Psoas muscle (tissue), 8 donors: Measurements from ENCODE around the gene FSHB. TPM values are rescaled to one million over a fixed set of nuclear protein-coding genes. Genes with fewer than 3 reads are reported as not detected.
"Not testable (repeated sequence)": the region's sequence is repeated elsewhere in the genome, so short reads cannot be mapped to it uniquely, and the experiment has no call there.

Experiments used
- ATAC-seq, 4 donors: fragments of 200-7000 bp; cut with Tn5 transposase; one replicate each; pipeline ENCODE4 v1.9.1; 2020; ENCODE audit warnings: moderate library complexity in 3 of 4, mild to moderate bottlenecking in 2 of 4
- DNase-seq, 2 donors: peaks; one replicate each; pipeline ENCODE4 v3.0.0-alpha.2; 2020
- H3K27ac ChIP-seq: fragments of 200-600 bp; one replicate; pipeline ENCODE4 v1.8.0; 2022
- H3K27me3 ChIP-seq, 3 donors: fragments of 200-600 bp in 1 of 3; one replicate each; pipeline versions ENCODE4 v1.6.1 to v1.8.0; 2013 to 2022; ENCODE audit warnings: low read length in 2 of 3, mild to moderate bottlenecking in 2 of 3, moderate library complexity in 1 of 3; ENCODE audit not compliant: insufficient read depth in 3 of 3
- H3K36me3 ChIP-seq, 2 donors: fragments of 200-600 bp in 1 of 2; one replicate each; pipeline versions ENCODE4 v1.6.1 to v1.8.0; 2013 to 2022; ENCODE audit warnings: low read depth in 1 of 2, mild to moderate bottlenecking in 1 of 2, moderate library complexity in 1 of 2; ENCODE audit not compliant: insufficient read depth in 1 of 2
- H3K4me1 ChIP-seq: fragments of 200-600 bp; one replicate; pipeline ENCODE4 v1.8.0; 2022
- H3K4me3 ChIP-seq: fragments of 200-600 bp; one replicate; pipeline ENCODE4 v1.8.0; 2022; ENCODE audit warnings: mild to moderate bottlenecking
- H3K9me3 ChIP-seq: fragments of 200-600 bp; one replicate; pipeline ENCODE4 v1.8.0; 2022
- CTCF ChIP-seq: fragments of 200-600 bp; IDR thresholded peaks from one replicate; pipeline ENCODE4 v1.8.0; 2022; ENCODE audit warnings: antibody characterized with exemption
- whole genome bisulfite sequencing, 3 donors: extraction: QIAGEN DNeasy Blood & Tissue Kit; methylation state at CpG; one replicate each; pipeline versions ENCODE4 v1.1.6 to v1.1.7; 2013; 5-methylcytosine and 5-hydroxymethylcytosine counted together
- intact Hi-C, 2 donors: fragments of 100-400 bp; cut with DNase I; formaldehyde crosslinking; loops; one replicate each; pipeline versions ENCODE4 v1.11.0 to v1.14.2; 2022
- polyA plus RNA-seq, 3 donors: library from polyadenylated mRNA; stranded (reverse); fragments of 200-250 nt; gene quantifications; one replicate each; pipeline ENCODE4 v1.2.3, GENCODE V29; 2013
- total RNA-seq, 4 donors: library from RNA; stranded (reverse); fragmentation: NEBNext Ultra II Directional in 2 of 4; extraction: Animal tissue kit (Norgen Biotek cat#: 25700) in 2 of 4; gene quantifications; one replicate each; pipeline versions ENCODE4 v1.2.1 to v1.2.4, GENCODE V29; 2021 to 2023
- donor health status: healthy with polysubstance abuse.
- donor health status: DM: no; HTN: no; CAD: no; lungs with moderate emphysema.
- donor health status: Bipolar disorder and iron deficiency.
- donor health status: healthy.
- donor health status: DM: yes; HTN: yes; CAD: no.
- donor health status: DM: no; HTN: no; CAD: no.
- donor health status: DM: no; HTN: no; CAD: no.
- donor health status: DM: yes; HTN: yes; CAD: no.

FSHB gene
- total and polyA plus RNA-seq, 7 donors, result not detected

GRCh38 chr11:30197869-30198268 lies 32.9 kb upstream of the FSHB start:
- Histone ChIP-seq H3K4me1 (no peaks in the 10 kb centered on the region), H3K27me3 (no peaks in the 10 kb centered on the region), H3K27ac (no peak overlapping the region), H3K4me3 (no peak overlapping the region), H3K36me3 (no peaks in the 10 kb centered on the region), H3K9me3 (no peaks in the 10 kb centered on the region)
- ATAC-seq (no peak), DNase-seq (no peak)
- no peak for TF ChIP-seq CTCF
- intact Hi-C loops, result no loop called here
- 81 to 94% (median 88%) methylated on average over 2 of the region's 2 CpGs for WGBS, 3 donors

GRCh38 chr11:30202989-30203388 lies 27.8 kb upstream of the FSHB start:
- intact Hi-C loops, H3K4me1 ChIP-seq, H3K27ac ChIP-seq, ATAC-seq, H3K27me3 ChIP-seq, DNase-seq, H3K36me3 ChIP-seq, H3K9me3 ChIP-seq, H3K4me3 ChIP-seq: not testable (repeated sequence)
- 89 to 93% (median 90%) methylated on average over 6 of the region's 6 CpGs for whole genome bisulfite sequencing, 3 donors

- no peak overlapping the region for H3K4me3 ChIP-seq
- no peak for TF ChIP-seq CTCF
- no peak overlapping the region for H3K27ac ChIP-seq
- ATAC-seq, result peak in 2 of 4 donors; percentile 38 to 39
- no peaks in the 10 kb centered on the region for H3K27me3 ChIP-seq
- intact Hi-C loops, result no loop called here
- DNase-seq, result no peak
- no peaks in the 10 kb centered on the region for H3K4me1 ChIP-seq
- no peaks in the 10 kb centered on the region for H3K9me3 ChIP-seq
- no peaks in the 10 kb centered on the region for H3K36me3 ChIP-seq
- WGBS, 3 donors, result 35 to 55% (median 43%) methylated on average over 1 of the region's 1 CpG
Measured at GRCh38 chr11:30203850-30204249, 27.0 kb upstream of the FSHB start.

- no peak for DNase-seq
- intact Hi-C loops, result no loop called here
- ATAC-seq, result no peak
- H3K9me3 ChIP-seq, result no peaks in the 10 kb centered on the region
- TF ChIP-seq CTCF, result no peak
- H3K4me3 ChIP-seq, result no peak overlapping the region
- no peaks in the 10 kb centered on the region for H3K4me1 ChIP-seq
- WGBS, 3 donors, result 62 to 67% (median 62%) methylated on average over 5 of the region's 5 CpGs
- no peak overlapping the region for H3K27ac ChIP-seq
- no peaks in the 10 kb centered on the region for H3K36me3 ChIP-seq
- no peaks in the 10 kb centered on the region for H3K27me3 ChIP-seq
Measured at GRCh38 chr11:30206249-30206996, 24.4 kb upstream of the FSHB start.

- Histone ChIP-seq H3K27me3 (no peaks in the 10 kb centered on the region), H3K4me3 (no peak overlapping the region), H3K27ac (no peak overlapping the region), H3K9me3 (no peaks in the 10 kb centered on the region), H3K4me1 (no peaks in the 10 kb centered on the region), H3K36me3 (no peaks in the 10 kb centered on the region)
- no peak for TF ChIP-seq CTCF
- DNase-seq (no peak), ATAC-seq (no peak)
- intact Hi-C loops, result no loop called here
- WGBS, 3 donors, result 56 to 59% (median 58%) methylated on average over 2 of the region's 2 CpGs
Measured at GRCh38 chr11:30210357-30210756, 20.5 kb upstream of the FSHB start.
